ENCODE measurements around the gene MBD4.

- TF ChIP-seq CTCF (optimal IDR thresholded peaks at IDR 0.05 in 1 of 3, IDR thresholded peaks at IDR 0.05 in 1 of 3, conservative IDR thresholded peaks at IDR 0.05 in 1 of 3; ENCODE audit: extremely low read depth in 1 of 3, insufficient read depth in 2 of 3, low read length in 3 of 3) (no peak), EZH2 (IDR thresholded peaks at IDR 0.05; ENCODE audit: low read length) (no peak)
Measured at GRCh38 chr3:129446926-129447325, 7.2 kb upstream of the MBD4 start.
